MM.1S (cell line): Measurements from ENCODE around the gene STK10.

ENCODE experiments used
- EZH2 ChIP-seq: fragments of 300-600 bp; sonication (generic); optimal IDR thresholded peaks from 2 replicates; pipeline ENCODE3; 2017; ENCODE audit warnings: low read depth, mild to moderate bottlenecking, antibody characterized with exemption, low read length, mixed read lengths
- TF ChIP-seq, protein P1 (sequence below): fragments of 300-600 bp; sonication (generic); IDR thresholded peaks from 2 replicates; pipeline ENCODE4 v1.5.1; 2016; ENCODE audit warnings: antibody characterized with exemption, low read length, mixed read lengths

DNA sequence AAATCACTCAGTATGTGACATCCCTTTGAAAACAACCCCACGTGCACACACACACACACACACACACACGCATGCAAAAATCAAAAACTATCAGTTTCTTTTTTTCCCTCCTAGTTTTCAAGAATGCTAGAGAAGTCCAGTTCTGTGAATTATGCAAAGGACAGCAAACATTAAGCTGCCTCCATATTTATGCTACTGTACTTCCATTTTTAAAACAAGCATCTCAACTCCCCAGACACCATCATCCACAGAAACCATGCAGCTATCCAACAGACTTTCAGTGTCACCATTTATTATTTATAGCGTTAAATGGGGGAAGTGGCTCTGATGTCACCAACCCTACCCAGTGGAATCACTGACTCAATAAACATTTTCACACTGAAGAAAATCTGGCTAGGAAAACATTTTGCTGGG, 183.2 kb downstream of the STK10 start:
- TF ChIP-seq, protein P1, sequence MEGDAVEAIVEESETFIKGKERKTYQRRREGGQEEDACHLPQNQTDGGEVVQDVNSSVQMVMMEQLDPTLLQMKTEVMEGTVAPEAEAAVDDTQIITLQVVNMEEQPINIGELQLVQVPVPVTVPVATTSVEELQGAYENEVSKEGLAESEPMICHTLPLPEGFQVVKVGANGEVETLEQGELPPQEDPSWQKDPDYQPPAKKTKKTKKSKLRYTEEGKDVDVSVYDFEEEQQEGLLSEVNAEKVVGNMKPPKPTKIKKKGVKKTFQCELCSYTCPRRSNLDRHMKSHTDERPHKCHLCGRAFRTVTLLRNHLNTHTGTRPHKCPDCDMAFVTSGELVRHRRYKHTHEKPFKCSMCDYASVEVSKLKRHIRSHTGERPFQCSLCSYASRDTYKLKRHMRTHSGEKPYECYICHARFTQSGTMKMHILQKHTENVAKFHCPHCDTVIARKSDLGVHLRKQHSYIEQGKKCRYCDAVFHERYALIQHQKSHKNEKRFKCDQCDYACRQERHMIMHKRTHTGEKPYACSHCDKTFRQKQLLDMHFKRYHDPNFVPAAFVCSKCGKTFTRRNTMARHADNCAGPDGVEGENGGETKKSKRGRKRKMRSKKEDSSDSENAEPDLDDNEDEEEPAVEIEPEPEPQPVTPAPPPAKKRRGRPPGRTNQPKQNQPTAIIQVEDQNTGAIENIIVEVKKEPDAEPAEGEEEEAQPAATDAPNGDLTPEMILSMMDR, result no peak
- TF ChIP-seq EZH2, result no peak
